Activated CD4-positive, alpha-beta T cell treated with anti-CD3 and anti-CD28 coated beads for 36 hours (primary cell): ENCODE measurements around the gene ITGBL1. TPM values are rescaled to one million over a fixed set of nuclear protein-coding genes. Genes with fewer than 3 reads are reported as not detected.

Source experiments
- ATAC-seq: fragments of 200-7000 bp; cut with Tn5 transposase; one replicate; pipeline ENCODE4 v1.10.0; 2021; ENCODE audit warnings: mild to moderate bottlenecking, moderate library complexity
- CTCF ChIA-PET: fragments of 350-600 bp; sonication (Branson Sonifier 250); formaldehyde crosslinking; loops from one replicate; lab custom pipeline; 2021; ENCODE audit warnings: antibody characterized with exemption; lab: Charles Lee
- POLR2A ChIA-PET: fragments of 350-600 bp; sonication (Branson Sonifier 250); formaldehyde crosslinking; loops from one replicate; lab custom pipeline; 2021; ENCODE audit warnings: antibody characterized with exemption, inconsistent platforms; lab: Charles Lee
- DNase-seq: peaks from one replicate; pipeline ENCODE4 v3.0.0-alpha.2; 2020
- H3K27ac Mint-ChIP-seq: one replicate; pipeline ENCODE4 v1.8.0; 2021; ENCODE audit warnings: mixed read lengths
- H3K27me3 Mint-ChIP-seq: one replicate; pipeline ENCODE4 v1.8.0; 2021; ENCODE audit warnings: mixed read lengths
- H3K36me3 Mint-ChIP-seq: one replicate; pipeline ENCODE4 v1.8.0; 2021; ENCODE audit warnings: low read depth, mixed read lengths
- H3K4me1 Mint-ChIP-seq: one replicate; pipeline ENCODE4 v1.8.0; 2021; ENCODE audit warnings: mixed read lengths
- H3K4me3 Mint-ChIP-seq: one replicate; pipeline ENCODE4 v1.8.0; 2021; ENCODE audit warnings: mild to moderate bottlenecking, moderate library complexity, mixed read lengths
- H3K9me3 Mint-ChIP-seq: one replicate; pipeline ENCODE4 v1.8.0; 2021; ENCODE audit warnings: low read depth, mixed read lengths
- intact Hi-C, 2 experiments: fragments of 100-400 bp; cut with DNase I in 1 of 2; cut with micrococcal nuclease in 1 of 2; formaldehyde crosslinking; loops; one replicate each; pipeline versions ENCODE4 v1.14.2 to v1.15.1; 2022 to 2024; cut with DNase I, micrococcal nuclease
- total RNA-seq, 2 experiments: library from RNA; stranded (reverse); gene quantifications; one replicate each; pipeline ENCODE4 v1.2.3, GENCODE V29; 2021

Gene ITGBL1
- total RNA-seq, 2 experiments from 2014 or later = not detected

DNA sequence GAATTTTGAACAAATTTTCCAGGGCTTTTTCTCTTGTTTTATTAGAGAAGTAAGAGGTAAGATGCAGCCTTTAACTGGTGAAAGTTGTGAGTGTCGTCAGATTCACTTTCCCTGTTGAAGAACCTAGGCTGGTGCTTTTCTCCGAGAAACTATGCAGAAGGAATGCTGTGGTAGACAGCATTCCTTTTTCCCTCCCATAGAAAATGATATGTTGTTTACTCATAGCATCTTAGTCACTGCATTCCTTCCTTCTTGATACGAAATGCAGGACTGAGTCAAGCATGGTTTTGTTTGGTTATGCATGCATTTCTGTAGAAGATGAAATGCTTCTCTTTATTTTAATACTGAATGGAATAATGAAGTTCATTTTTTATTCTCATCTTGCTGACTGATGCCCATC lies 3.4 kb downstream of the ITGBL1 start:
- CTCF ChIA-PET = no interaction called here
- DNase-seq = no peak
- no peak overlapping the region for H3K4me3 Mint-ChIP-seq
- H3K9me3 Mint-ChIP-seq = no peaks in the 10 kb centered on the region
- H3K27me3 Mint-ChIP-seq = peaks cover 18% of the 10 kb centered on the region
- ATAC-seq = no peak
- no peak overlapping the region for H3K27ac Mint-ChIP-seq
- no peaks in the 10 kb centered on the region for H3K4me1 Mint-ChIP-seq
- intact Hi-C loops = no loop called here
- no peaks in the 10 kb centered on the region for H3K36me3 Mint-ChIP-seq
- POLR2A ChIA-PET = no interaction called here

DNA sequence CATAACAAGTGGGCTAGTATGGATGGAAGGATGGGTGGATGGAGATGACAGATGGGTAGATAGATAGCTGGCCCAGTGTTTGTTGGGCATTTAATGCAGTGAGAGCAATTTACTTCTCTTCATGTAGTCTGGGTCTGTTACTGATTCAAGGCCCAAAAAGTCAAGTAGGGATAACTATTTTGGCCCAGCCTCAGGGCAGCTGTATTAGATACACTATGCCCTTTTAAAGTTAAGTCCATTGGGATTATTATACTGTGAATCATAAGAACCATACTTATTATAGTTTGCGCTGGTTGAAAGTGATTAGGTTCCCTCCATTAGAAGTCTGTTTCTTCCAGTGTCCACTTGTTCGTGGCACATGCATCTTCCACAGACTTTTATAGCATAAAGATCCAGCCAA lies 4.7 kb downstream of the ITGBL1 start:
- DNase-seq (no peak), ATAC-seq (no peak)
- no peaks in the 10 kb centered on the region for H3K4me1 Mint-ChIP-seq
- H3K27me3 Mint-ChIP-seq = peaks cover 12% of the 10 kb centered on the region
- CTCF ChIA-PET = interaction anchor here (1.1 kb wide), 1 partner anchor 313 kb away, joined by 4 read pairs; no protein-coding TSS in a partner anchor
- H3K4me3 Mint-ChIP-seq = no peak overlapping the region
- no peaks in the 10 kb centered on the region for H3K9me3 Mint-ChIP-seq
- POLR2A ChIA-PET = no interaction called here
- H3K27ac Mint-ChIP-seq = no peak overlapping the region
- no peaks in the 10 kb centered on the region for H3K36me3 Mint-ChIP-seq
- intact Hi-C loops = no loop called here

DNA sequence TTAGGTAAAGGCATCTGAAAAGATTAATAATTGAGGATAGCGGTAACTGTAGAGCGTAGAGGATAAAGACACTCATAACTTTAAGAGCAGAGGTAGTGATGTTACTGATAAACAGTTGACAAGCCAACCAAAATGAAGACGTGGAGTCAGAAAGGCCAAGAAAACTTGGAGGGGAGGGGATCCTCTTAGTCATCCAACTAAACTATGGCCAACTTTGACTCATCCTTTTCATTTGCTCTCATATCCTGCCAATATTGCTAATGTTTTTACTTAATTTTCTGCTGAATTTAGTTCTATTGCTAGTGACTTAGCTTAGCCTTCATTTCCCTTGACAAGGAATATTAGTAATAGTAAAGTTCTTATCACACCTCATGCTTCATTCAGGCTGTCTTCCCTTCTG lies 13.4 kb downstream of the ITGBL1 start:
- H3K27me3 Mint-ChIP-seq = peaks cover 5% of the 10 kb centered on the region
- H3K27ac Mint-ChIP-seq = no peak overlapping the region
- DNase-seq (no peak), ATAC-seq (no peak)
- CTCF ChIA-PET = no interaction called here
- intact Hi-C loops = no loop called here
- H3K36me3 Mint-ChIP-seq = no peaks in the 10 kb centered on the region
- no peaks in the 10 kb centered on the region for H3K9me3 Mint-ChIP-seq
- H3K4me1 Mint-ChIP-seq = no peaks in the 10 kb centered on the region
- no peak overlapping the region for H3K4me3 Mint-ChIP-seq
- POLR2A ChIA-PET = no interaction called here

DNA sequence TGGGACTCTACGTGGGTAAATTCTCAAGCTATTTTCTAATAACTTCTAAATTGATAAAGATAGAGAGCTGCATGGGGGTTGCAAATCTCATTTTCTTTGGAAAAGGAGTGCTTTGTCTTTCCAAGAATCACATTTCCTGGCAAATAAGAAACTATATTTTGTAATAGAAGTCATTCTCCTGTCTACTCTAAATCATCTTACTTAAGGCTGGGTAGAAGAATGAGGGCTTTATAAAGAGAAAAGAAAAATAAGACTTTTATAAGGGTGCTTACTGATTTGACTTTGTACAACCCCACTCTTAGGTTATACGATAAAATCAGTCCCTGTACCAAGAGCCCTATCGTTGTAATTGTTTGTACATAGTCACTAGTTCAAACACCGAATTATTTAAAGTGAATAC lies 14.9 kb downstream of the ITGBL1 start:
- intact Hi-C loops = no loop called here
- H3K4me1 Mint-ChIP-seq = no peaks in the 10 kb centered on the region
- DNase-seq (no peak), ATAC-seq (no peak)
- H3K36me3 Mint-ChIP-seq = no peaks in the 10 kb centered on the region
- H3K4me3 Mint-ChIP-seq = no peak overlapping the region
- H3K9me3 Mint-ChIP-seq = no peaks in the 10 kb centered on the region
- no peak overlapping the region for H3K27ac Mint-ChIP-seq
- ChIA-PET CTCF (interaction anchor here (0.8 kb wide), 1 partner anchor 340 kb away, joined by 3 read pairs; no protein-coding TSS in a partner anchor), POLR2A (no interaction called here)
- peaks cover 7% of the 10 kb centered on the region for H3K27me3 Mint-ChIP-seq

DNA sequence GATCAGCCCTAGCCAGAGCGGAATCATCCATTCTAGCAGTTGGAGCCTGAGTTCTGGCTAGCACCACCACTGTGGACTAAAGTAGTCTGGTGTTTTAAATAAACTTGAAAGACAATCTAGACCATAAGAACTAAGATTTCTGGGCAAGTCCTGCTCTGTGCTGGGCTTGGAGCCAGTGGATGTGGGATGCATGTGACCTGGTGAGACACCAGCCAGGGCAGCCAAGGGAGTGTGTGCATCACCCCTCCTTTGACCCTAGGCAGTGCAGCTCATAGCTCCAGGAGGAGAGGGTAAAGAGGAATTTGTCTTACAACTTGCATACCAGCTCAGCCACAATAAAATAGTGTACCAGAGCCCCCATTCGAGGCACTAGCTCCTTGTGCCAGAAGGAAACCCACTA lies 21.0 kb downstream of the ITGBL1 start:
- POLR2A ChIA-PET = no interaction called here
- no peak overlapping the region for H3K4me3 Mint-ChIP-seq
- DNase-seq (no peak), ATAC-seq (no peak)
- H3K36me3 Mint-ChIP-seq = no peaks in the 10 kb centered on the region
- intact Hi-C loops = no loop called here
- no peaks in the 10 kb centered on the region for H3K9me3 Mint-ChIP-seq
- no peaks in the 10 kb centered on the region for H3K4me1 Mint-ChIP-seq
- H3K27me3 Mint-ChIP-seq = peaks cover 14% of the 10 kb centered on the region
- no peak overlapping the region for H3K27ac Mint-ChIP-seq
- CTCF ChIA-PET = no interaction called here

DNA sequence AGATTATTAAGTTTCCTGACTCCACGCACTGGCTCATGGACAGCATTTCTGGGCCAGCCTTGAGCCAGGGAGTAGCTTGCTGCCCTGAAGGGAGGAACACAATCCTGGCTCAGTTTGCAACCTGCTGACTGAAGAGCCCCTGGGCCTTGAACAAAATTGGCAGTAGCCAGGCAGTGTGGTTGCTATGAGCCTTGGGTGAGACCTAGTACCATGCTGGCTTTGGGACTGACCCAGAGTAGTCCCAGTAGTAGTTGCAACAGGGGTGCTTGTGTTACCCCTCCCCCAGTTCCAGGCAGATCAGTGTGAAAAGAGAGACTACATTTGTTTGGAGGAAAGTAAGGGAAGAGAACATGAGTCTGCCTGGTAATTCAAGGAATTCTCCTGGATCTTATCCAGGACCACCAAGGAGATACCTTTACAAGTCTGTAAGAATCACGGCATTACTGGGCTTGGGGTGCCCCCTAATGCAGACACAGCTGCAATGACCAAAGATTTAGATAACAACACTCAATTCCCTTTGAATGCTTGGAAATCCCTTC lies 22.0 kb downstream of the ITGBL1 start:
- ChIA-PET POLR2A (no interaction called here), CTCF (no interaction called here)
- Mint-ChIP-seq H3K9me3 (no peaks in the 10 kb centered on the region), H3K36me3 (no peaks in the 10 kb centered on the region), H3K27ac (no peak overlapping the region), H3K4me1 (no peaks in the 10 kb centered on the region), H3K27me3 (peaks cover 18% of the 10 kb centered on the region), H3K4me3 (no peak overlapping the region)
- ATAC-seq (no peak), DNase-seq (no peak)
- intact Hi-C loops = no loop called here

DNA sequence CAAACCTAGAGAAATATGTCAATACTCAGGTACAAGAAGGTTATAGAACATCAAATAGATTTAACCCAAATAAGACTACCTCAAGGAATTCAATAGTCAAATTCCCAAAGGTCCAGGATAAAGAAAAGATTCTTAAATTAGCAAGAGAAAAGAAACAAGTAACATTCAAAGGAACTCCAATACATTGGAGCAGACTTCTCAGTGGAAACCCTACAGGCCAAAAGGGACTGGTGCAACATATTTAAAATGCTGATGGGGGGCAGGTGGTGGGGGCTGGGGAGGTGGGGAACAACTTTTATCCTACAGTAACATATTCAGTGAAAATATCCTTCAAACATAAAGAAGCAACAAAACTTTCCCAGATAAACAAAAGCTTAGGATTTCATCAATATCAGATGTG lies 23.1 kb downstream of the ITGBL1 start:
- ChIA-PET CTCF (interaction anchor here (0.5 to 1.2 kb wide), 4 partner anchors 24 to 282 kb away, joined by 3 read pairs; no protein-coding TSS in a partner anchor), POLR2A (no interaction called here)
- DNase-seq (no peak), ATAC-seq (no peak)
- no peaks in the 10 kb centered on the region for H3K36me3 Mint-ChIP-seq
- no peaks in the 10 kb centered on the region for H3K9me3 Mint-ChIP-seq
- H3K27me3 Mint-ChIP-seq = peaks cover 17% of the 10 kb centered on the region
- intact Hi-C loops = no loop called here
- no peak overlapping the region for H3K27ac Mint-ChIP-seq
- H3K4me1 Mint-ChIP-seq = no peaks in the 10 kb centered on the region
- no peak overlapping the region for H3K4me3 Mint-ChIP-seq

DNA sequence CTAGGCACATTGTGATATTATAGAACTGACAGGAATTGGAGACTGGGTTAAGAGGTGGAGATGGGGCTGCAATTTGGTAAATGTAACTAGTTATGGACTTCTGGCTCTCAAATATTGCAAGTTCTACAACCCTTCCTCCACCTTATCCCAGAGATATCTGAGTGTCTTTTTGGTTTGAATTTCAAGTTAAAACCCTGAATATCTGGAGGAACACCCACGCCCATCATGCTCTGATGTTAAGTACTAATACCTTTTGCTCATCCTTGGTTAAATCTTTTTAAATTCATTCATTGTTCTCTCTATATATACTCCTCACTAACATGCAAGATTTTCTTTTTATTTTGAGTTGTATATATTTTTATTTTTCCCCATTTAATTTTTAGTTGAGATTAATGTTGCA lies 28.9 kb downstream of the ITGBL1 start:
- DNase-seq (no peak), ATAC-seq (no peak)
- intact Hi-C loops = no loop called here
- Mint-ChIP-seq H3K9me3 (no peaks in the 10 kb centered on the region), H3K36me3 (no peaks in the 10 kb centered on the region), H3K27ac (no peak overlapping the region), H3K4me3 (no peak overlapping the region), H3K27me3 (peaks cover 10% of the 10 kb centered on the region), H3K4me1 (no peaks in the 10 kb centered on the region)
- ChIA-PET POLR2A (no interaction called here), CTCF (no interaction called here)

DNA sequence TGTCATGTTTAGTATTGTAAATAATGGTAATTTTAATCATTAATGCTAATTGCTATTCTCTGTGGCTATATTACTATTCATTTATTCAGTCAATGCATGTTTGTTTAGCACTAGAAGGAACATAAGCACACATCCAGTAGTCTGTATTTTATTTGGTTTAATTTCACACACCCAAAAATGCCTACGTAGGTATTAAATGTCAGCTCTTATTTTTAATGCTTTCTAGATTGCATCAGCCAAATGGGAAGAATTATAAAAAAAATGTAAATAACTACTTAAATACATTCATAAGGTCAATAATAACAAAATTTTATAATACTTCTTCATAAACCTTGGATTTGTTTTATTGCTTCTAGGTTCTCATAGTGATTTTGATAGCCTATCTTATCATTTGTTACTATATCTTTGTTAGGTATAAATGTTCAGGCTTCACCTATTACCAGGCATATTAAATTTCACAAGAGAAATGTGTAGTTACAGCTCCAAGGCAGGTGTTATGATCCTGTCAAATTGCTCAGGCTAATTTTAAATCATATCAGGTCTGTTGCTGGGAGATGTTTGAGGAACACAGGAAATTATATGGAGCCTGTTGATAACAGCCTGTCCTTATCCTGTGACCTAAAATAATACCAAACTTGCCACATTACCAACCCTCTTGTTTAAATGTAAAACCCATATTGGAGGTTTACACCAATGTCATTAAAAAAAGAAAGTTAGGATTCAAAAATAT lies 34.4 kb downstream of the ITGBL1 start:
- H3K9me3 Mint-ChIP-seq = no peaks in the 10 kb centered on the region
- H3K36me3 Mint-ChIP-seq = no peaks in the 10 kb centered on the region
- POLR2A ChIA-PET = no interaction called here
- intact Hi-C loops = no loop called here
- no peak overlapping the region for H3K4me3 Mint-ChIP-seq
- H3K27ac Mint-ChIP-seq = no peak overlapping the region
- H3K27me3 Mint-ChIP-seq = no peaks in the 10 kb centered on the region
- H3K4me1 Mint-ChIP-seq = no peaks in the 10 kb centered on the region
- CTCF ChIA-PET = no interaction called here
- DNase-seq (no peak), ATAC-seq (no peak)

DNA sequence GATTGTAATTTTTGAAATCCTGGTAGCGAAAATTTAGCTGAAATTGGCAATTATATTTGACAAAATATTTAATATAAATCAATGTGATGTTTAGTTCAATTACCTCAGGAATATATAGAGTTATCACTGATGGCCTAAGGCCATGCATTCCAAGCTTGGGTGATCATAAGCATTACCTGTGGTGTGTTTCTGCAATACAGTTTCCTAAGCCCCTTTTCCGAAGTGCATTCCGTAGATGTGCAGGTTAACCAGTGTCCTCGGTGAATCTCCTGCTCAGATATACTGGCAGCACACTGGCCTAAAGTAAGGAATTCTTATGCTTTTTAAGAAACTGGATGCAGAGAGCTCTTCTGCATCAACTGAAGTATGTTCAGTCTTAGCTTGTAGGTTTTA lies 35.0 kb downstream of the ITGBL1 start:
- Mint-ChIP-seq H3K27ac (no peak overlapping the region), H3K9me3 (no peaks in the 10 kb centered on the region), H3K4me1 (no peaks in the 10 kb centered on the region), H3K36me3 (no peaks in the 10 kb centered on the region), H3K4me3 (no peak overlapping the region), H3K27me3 (no peaks in the 10 kb centered on the region)
- ChIA-PET POLR2A (no interaction called here), CTCF (no interaction called here)
- intact Hi-C loops = no loop called here
- DNase-seq (no peak), ATAC-seq (no peak)

DNA sequence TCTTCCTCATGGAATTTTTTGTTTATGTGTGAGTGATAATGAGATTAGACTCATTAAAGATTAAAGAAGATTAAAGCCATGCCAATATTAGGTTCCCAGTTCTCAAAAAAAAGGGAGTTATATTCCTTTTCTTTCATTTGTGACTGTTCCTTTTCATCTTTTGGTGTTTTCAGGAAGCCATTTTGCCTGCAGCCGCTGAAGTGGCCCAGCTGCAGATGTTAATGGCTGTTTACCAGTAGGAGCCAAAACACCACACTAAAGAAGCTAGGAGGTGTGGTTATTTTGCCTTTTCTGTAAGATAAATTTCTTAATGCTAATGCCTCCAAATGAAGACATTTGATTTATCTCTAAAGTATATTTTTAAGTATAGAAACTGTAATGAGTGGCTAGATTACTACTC lies 36.3 kb downstream of the ITGBL1 start:
- ATAC-seq (no peak), DNase-seq (no peak)
- H3K4me3 Mint-ChIP-seq = no peak overlapping the region
- ChIA-PET CTCF (interaction anchor here (0.7 kb wide), 1 partner anchor 1287 kb away, joined by 3 read pairs; no protein-coding TSS in a partner anchor), POLR2A (no interaction called here)
- no peaks in the 10 kb centered on the region for H3K36me3 Mint-ChIP-seq
- no peaks in the 10 kb centered on the region for H3K4me1 Mint-ChIP-seq
- no peaks in the 10 kb centered on the region for H3K9me3 Mint-ChIP-seq
- H3K27ac Mint-ChIP-seq = no peak overlapping the region
- intact Hi-C loops = no loop called here
- H3K27me3 Mint-ChIP-seq = no peaks in the 10 kb centered on the region

DNA sequence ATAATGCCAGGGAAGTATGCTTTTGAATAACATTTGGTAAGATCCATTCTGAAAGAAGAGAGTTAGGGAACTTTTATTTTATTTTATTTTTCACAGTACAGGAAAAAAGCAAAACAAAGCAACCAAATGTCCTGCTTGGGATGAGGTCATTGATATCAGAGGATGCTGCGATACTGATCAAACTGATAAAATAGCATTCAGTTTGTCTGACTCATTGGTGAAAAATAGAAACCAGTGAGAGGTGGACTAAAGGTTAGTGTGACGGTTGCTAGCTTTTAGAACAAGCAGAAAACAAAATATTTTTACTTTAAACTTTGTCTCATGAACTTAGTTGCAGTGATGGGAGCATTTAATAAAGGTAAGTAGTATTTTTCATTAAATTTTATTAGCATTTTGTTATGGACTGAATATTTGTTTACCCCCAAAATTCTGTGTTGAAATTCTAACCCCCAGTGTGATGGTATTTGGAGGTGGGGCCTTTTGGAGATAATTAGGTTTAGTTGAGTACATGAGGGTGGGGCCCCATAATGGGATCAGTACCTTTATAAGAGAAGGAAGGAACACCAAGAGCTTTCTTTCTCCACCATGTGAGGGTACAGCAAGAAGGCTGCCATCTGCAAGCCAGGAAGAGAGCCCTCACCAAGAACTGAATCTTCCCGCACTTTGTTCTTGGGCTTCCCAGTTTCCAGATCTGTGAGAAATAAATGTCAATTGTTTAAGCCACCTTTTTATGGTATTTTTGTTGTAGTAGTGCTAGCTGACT lies 37.3 kb downstream of the ITGBL1 start:
- ATAC-seq (no peak), DNase-seq (no peak)
- no peaks in the 10 kb centered on the region for H3K4me1 Mint-ChIP-seq
- H3K36me3 Mint-ChIP-seq = no peaks in the 10 kb centered on the region
- intact Hi-C loops = no loop called here
- CTCF ChIA-PET = no interaction called here
- POLR2A ChIA-PET = no interaction called here
- H3K4me3 Mint-ChIP-seq = no peak overlapping the region
- no peaks in the 10 kb centered on the region for H3K27me3 Mint-ChIP-seq
- no peak overlapping the region for H3K27ac Mint-ChIP-seq
- H3K9me3 Mint-ChIP-seq = no peaks in the 10 kb centered on the region
